ENCODE results near the gene NAA25. TPM values are rescaled to one million over a fixed set of nuclear protein-coding genes. Genes with fewer than 3 reads are reported as not detected.
A peak's percentile ranks its signal among the peaks of the same experiment; 100 is the strongest.

NAA25 gene
- total and polyA plus RNA-seq, 2 of the 4 experiments (the other 2 are of a cell fraction) = 10.3 to 25.5 TPM

- TF ChIP-seq BHLHE40 (IDR thresholded peaks at IDR 0.05; ENCODE audit: low read depth, low read length) = peak; percentile 77
- TF ChIP-seq MXI1 (IDR thresholded peaks at IDR 0.05; ENCODE audit: borderline replicate concordance, low read depth, low read length) = no peak
- TF ChIP-seq SMC3 (IDR thresholded peaks at IDR 0.05; ENCODE audit: low read depth, low read length) = no peak
These were observed 14.5 kb upstream of the NAA25 start (continued) for GRCh38 chr12:112122823-112123690.

Measured in IMR-90 (cell line).